Measurements from ENCODE around the gene MRTFB. TPM values are rescaled to one million over a fixed set of nuclear protein-coding genes. Genes with fewer than 3 reads are reported as not detected.
A peak's percentile ranks its signal among the peaks of the same experiment; 100 is the strongest.

The MRTFB gene
- total and polyA plus RNA-seq, 2 of the 13 experiments (the other 11 are each of a cell fraction or from before 2014, with no cell fraction given), result 11.4 to 14.0 TPM

- TF ChIP-seq RXRB (CRISPR knock-in tag; IDR thresholded peaks at IDR 0.05; ENCODE audit: borderline replicate concordance), result no peak
- TF ChIP-seq ZNF543 (CRISPR knock-in tag; IDR thresholded peaks at IDR 0.05), result no peak
- TF ChIP-seq HNF4G (IDR thresholded peaks at IDR 0.05; ENCODE audit: borderline replicate concordance, low read depth, low read length), result peak; percentile 73; the same call in 1 of the 2 replicates
- TF ChIP-seq HNF4G (CRISPR knock-in tag; IDR thresholded peaks at IDR 0.05; ENCODE audit: borderline replicate concordance, low read depth), result no peak
- TF ChIP-seq ZNF7 (CRISPR knock-in tag; IDR thresholded peaks at IDR 0.05), result no peak
- no peak for TF ChIP-seq ZNF317 (CRISPR knock-in tag; IDR thresholded peaks at IDR 0.05)
- TF ChIP-seq NFKBIZ (CRISPR knock-in tag; IDR thresholded peaks at IDR 0.05), result no peak
- TF ChIP-seq MXI1 (IDR thresholded peaks at IDR 0.05; ENCODE audit: borderline replicate concordance, low read depth, low read length), result 0 out of 3 replicates have a peak, but pooled peaks have one; percentile 1
- no peak for TF ChIP-seq ZNF784 (CRISPR knock-in tag; IDR thresholded peaks at IDR 0.05; ENCODE audit: borderline replicate concordance)
- no peak for TF ChIP-seq NFIB (CRISPR knock-in tag; IDR thresholded peaks at IDR 0.05; ENCODE audit: borderline replicate concordance)
- no peak for TF ChIP-seq ZFY (CRISPR knock-in tag; IDR thresholded peaks at IDR 0.05)
- TF ChIP-seq DMAP1 (CRISPR knock-in tag; IDR thresholded peaks at IDR 0.05), result no peak
- no peak for TF ChIP-seq ZNF557 (CRISPR knock-in tag; IDR thresholded peaks at IDR 0.05)
- TF ChIP-seq ZSCAN20 (CRISPR knock-in tag; IDR thresholded peaks at IDR 0.05; ENCODE audit: borderline replicate concordance), result peak; percentile 99
- TF ChIP-seq BCLAF1 (IDR thresholded peaks at IDR 0.05), result no peak
- no peak for TF ChIP-seq AHR (CRISPR knock-in tag; IDR thresholded peaks at IDR 0.05)
- TF ChIP-seq MYC (CRISPR knock-in tag; IDR thresholded peaks at IDR 0.05; ENCODE audit: borderline replicate concordance), result no peak
- TF ChIP-seq TCF7L2 (IDR thresholded peaks at IDR 0.05; ENCODE audit: low read depth, low read length), result no peak
- no peak for TF ChIP-seq ZNF335 (CRISPR knock-in tag; IDR thresholded peaks at IDR 0.05)
- no peak for TF ChIP-seq IKZF1 (IDR thresholded peaks at IDR 0.05)
- TF ChIP-seq TSC22D2 (CRISPR knock-in tag; IDR thresholded peaks at IDR 0.05; ENCODE audit: borderline replicate concordance), result no peak
- no peak for TF ChIP-seq ZSCAN12 (CRISPR knock-in tag; IDR thresholded peaks at IDR 0.05)
Observed at GRCh38 chr16:14106457-14106856, 35.3 kb downstream of the MRTFB start (continued).

Measured in HepG2 (cell line).